Stomach smooth muscle (tissue), 2 donors: ENCODE results near the gene RER1.

Experiments used
- H3K27ac ChIP-seq: one replicate; pipeline ENCODE4 v1.7.0; 2013; ENCODE audit warnings: mild to moderate bottlenecking, low read length, inconsistent platforms
- H3K27me3 ChIP-seq, 2 donors: one replicate each; pipeline ENCODE4 v1.7.0; 2013; ENCODE audit warnings: low read length in 2 of 2; ENCODE audit not compliant: insufficient read depth in 2 of 2, control insufficient read depth in 1 of 2
- H3K36me3 ChIP-seq, 2 donors: one replicate each; pipeline ENCODE4 v1.7.0; 2013; ENCODE audit warnings: low read length in 2 of 2; ENCODE audit not compliant: control insufficient read depth in 2 of 2, insufficient read depth in 2 of 2
- H3K4me1 ChIP-seq: one replicate; pipeline ENCODE4 v1.7.0; 2013; ENCODE audit warnings: low read length; ENCODE audit not compliant: control insufficient read depth, insufficient read depth
- H3K4me3 ChIP-seq, 2 donors: one replicate each; pipeline ENCODE4 v1.7.0; 2013; ENCODE audit warnings: low read length in 2 of 2
- H3K9ac ChIP-seq, 2 donors: one replicate each; pipeline ENCODE4 v1.7.0; 2013; ENCODE audit warnings: low read length in 2 of 2, mild to moderate bottlenecking in 1 of 2
- H3K9me3 ChIP-seq, 2 donors: one replicate each; pipeline ENCODE4 v1.7.0; 2013; ENCODE audit warnings: low read length in 2 of 2; ENCODE audit not compliant: control insufficient read depth in 2 of 2
- donor health status: healthy.
- donor health status: Pancreatic carcinoma.

The RER1 gene

GRCh38 chr1:2391041-2391930 is at the start of gene RER1, which contains the start of gene MORN1:
Gene RER1 (plus strand): TSS chr1:2391841. CDS start chr1:2395791, 3,950 bp downstream.
Gene MORN1 (minus strand): TSS chr1:2391554. CDS start chr1:2391533, 21 bp downstream.
- Histone ChIP-seq H3K27ac (peak within 1 kb of the TSS; percentile 62), H3K27me3 (no peaks in the 10 kb centered on the region), H3K36me3 (peaks cover 10 to 19% of the 10 kb centered on the region in 2 donors), H3K4me3 (peak within 1 kb of the TSS; percentile 90), H3K9ac (peak within 1 kb of the TSS; percentile 76), H3K4me1 (peaks cover 39% of the 10 kb centered on the region), H3K9me3 (no peaks in the 10 kb centered on the region)

GRCh38 chr1:2342384-2343022 is 49.1 kb upstream of the RER1 start:
- no peaks in the 10 kb centered on the region for H3K9me3 ChIP-seq
- no peak overlapping the region for H3K27ac ChIP-seq
- H3K36me3 ChIP-seq, result no peaks in the 10 kb centered on the region
- H3K9ac ChIP-seq, result no peak overlapping the region
- no peaks in the 10 kb centered on the region for H3K4me1 ChIP-seq
- H3K4me3 ChIP-seq, result no peak overlapping the region
- no peaks in the 10 kb centered on the region for H3K27me3 ChIP-seq

GRCh38 chr1:2343023-2343935 is 48.4 kb upstream of the RER1 start:
- Histone ChIP-seq H3K9me3 (no peaks in the 10 kb centered on the region), H3K9ac (no peak overlapping the region), H3K27ac (no peak overlapping the region), H3K36me3 (no peaks in the 10 kb centered on the region), H3K4me1 (no peaks in the 10 kb centered on the region), H3K27me3 (no peaks in the 10 kb centered on the region), H3K4me3 (no peak overlapping the region)

- Histone ChIP-seq H3K27ac (no peak overlapping the region), H3K9ac (no peak overlapping the region), H3K27me3 (no peaks in the 10 kb centered on the region), H3K9me3 (no peaks in the 10 kb centered on the region), H3K36me3 (no peaks in the 10 kb centered on the region), H3K4me3 (no peak overlapping the region), H3K4me1 (no peaks in the 10 kb centered on the region)
Observed at GRCh38 chr1:2344121-2344681, 47.4 kb upstream of the RER1 start.

GRCh38 chr1:2344744-2345296 is 46.8 kb upstream of the RER1 start:
- Histone ChIP-seq H3K27ac (no peak overlapping the region), H3K27me3 (no peaks in the 10 kb centered on the region), H3K4me1 (no peaks in the 10 kb centered on the region), H3K9me3 (no peaks in the 10 kb centered on the region), H3K36me3 (no peaks in the 10 kb centered on the region), H3K9ac (no peak overlapping the region), H3K4me3 (no peak overlapping the region)

GRCh38 chr1:2345297-2346075 is 46.2 kb upstream of the RER1 start:
- Histone ChIP-seq H3K27ac (no peak overlapping the region), H3K27me3 (no peaks in the 10 kb centered on the region), H3K9ac (no peak overlapping the region), H3K36me3 (no peaks in the 10 kb centered on the region), H3K4me1 (no peaks in the 10 kb centered on the region), H3K4me3 (no peak overlapping the region), H3K9me3 (no peaks in the 10 kb centered on the region)

- H3K9me3 ChIP-seq, result no peaks in the 10 kb centered on the region
- H3K27ac ChIP-seq, result no peak overlapping the region
- H3K27me3 ChIP-seq, result no peaks in the 10 kb centered on the region
- H3K4me1 ChIP-seq, result no peaks in the 10 kb centered on the region
- H3K9ac ChIP-seq, result no peak overlapping the region
- H3K4me3 ChIP-seq, result no peak overlapping the region
- no peaks in the 10 kb centered on the region for H3K36me3 ChIP-seq
Observed at GRCh38 chr1:2346691-2347408, 44.8 kb upstream of the RER1 start.

GRCh38 chr1:2347409-2347785 is 44.2 kb upstream of the RER1 start:
- H3K36me3 ChIP-seq, result no peaks in the 10 kb centered on the region
- no peaks in the 10 kb centered on the region for H3K9me3 ChIP-seq
- H3K27me3 ChIP-seq, result no peaks in the 10 kb centered on the region
- no peak overlapping the region for H3K4me3 ChIP-seq
- no peaks in the 10 kb centered on the region for H3K4me1 ChIP-seq
- H3K27ac ChIP-seq, result no peak overlapping the region
- no peak overlapping the region for H3K9ac ChIP-seq

GRCh38 chr1:2347896-2348295 is 43.7 kb upstream of the RER1 start:
- no peaks in the 10 kb centered on the region for H3K9me3 ChIP-seq
- no peaks in the 10 kb centered on the region for H3K27me3 ChIP-seq
- no peak overlapping the region for H3K9ac ChIP-seq
- no peaks in the 10 kb centered on the region for H3K36me3 ChIP-seq
- no peak overlapping the region for H3K4me3 ChIP-seq
- H3K27ac ChIP-seq, result no peak overlapping the region
- no peaks in the 10 kb centered on the region for H3K4me1 ChIP-seq
